C1 segment of cervical spinal cord (tissue), 14 donors: ENCODE measurements around the gene GMPPB.
A peak's percentile ranks its signal among the peaks of the same experiment; 100 is the strongest.
"Not testable (repeated sequence)": the region's sequence is repeated elsewhere in the genome, so short reads cannot be mapped to it uniquely, and the experiment has no call there.

Experiments
- DNase-seq, 14 donors: peaks; one replicate each; lab custom pipeline; 2025; lab: John Stamatoyannopoulos, UW

The GMPPB gene

GRCh38 chr3:49714728-49715550, 8.8 kb downstream of the GMPPB start:
- DNase-seq: no peak

DNA sequence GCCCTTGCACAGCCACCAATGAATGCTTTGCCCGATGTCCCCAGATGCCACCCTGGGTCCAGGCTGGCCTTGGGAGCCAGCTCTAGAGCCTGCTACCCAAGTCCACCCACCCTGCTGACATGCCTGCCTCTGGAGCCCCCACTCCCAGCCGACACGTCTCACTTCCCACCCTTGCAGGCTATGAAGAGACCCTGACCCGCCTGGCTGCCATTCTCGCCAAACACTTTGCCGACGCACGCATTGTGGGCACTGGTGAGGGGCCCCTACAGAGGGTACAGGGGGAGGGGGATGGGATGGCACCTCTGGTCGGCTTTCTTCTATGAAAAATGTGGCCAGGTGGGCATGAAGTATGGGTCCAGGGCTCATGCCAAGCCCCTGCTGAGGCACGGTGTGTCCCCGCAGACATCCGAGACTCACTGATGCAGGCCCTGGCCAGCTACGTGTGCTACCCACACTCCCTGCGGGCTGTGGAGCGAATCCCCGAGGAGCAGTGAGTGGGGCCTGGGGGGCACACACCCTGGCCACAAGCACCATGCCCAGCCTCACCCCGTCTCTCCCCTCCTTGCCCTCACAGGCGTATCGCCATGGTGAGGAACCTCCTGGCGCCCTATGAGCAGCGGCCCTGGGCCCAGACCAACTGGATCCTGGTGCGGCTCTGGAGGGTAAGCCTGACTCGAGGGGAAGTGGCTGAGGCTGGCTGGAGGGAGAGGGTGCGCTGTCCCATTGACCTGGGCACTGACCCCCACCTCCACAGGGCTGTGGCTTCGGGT, 10.2 kb downstream of the GMPPB start:
- no peak for DNase-seq

GRCh38 chr3:49712631-49713317, 11.0 kb downstream of the GMPPB start:
- DNase-seq: no peak

GRCh38 chr3:49712166-49712565, 11.6 kb downstream of the GMPPB start:
- DNase-seq: no peak

DNA sequence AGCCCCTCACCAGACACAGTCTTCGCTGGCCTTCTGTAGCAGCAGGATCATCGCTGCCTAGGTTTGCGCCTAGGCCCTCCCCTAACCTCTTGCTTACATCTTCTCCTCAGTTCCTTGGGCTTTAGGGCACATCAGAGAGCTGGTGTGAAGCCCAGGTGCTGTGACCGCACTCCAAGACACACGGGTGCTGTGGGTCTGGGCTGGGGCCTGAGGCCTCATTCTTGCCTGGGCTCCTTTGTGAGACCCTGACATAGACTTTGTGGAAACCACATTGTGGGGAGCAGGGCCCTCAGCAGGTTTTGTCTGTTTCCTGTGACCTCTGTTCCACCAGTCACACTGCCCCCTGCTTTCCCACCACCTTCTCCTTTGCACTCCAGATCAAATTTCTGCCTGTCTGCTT, 12.3 kb downstream of the GMPPB start:
- DNase-seq: no peak

- no peak for DNase-seq
These were observed 13.9 kb downstream of the GMPPB start for GRCh38 chr3:49709852-49710251.

DNA sequence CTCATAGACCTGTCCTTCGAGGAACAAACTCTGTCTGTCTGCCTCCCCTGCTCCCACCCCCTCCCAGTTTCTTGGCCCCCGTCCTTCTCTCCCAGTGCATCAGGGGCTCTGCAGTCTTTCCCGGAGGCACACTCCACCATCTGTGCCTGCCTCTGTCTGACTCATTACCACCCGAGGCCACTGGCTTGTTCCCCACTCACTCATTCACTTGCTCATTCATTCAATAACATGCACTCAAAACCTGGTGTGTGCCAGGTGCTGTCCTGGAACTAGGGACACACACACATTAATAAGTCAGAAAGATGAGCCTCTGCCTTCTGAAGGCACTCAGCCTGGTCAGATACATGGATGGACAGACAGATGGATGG, 16.7 kb downstream of the GMPPB start:
- DNase-seq: no peak

GRCh38 chr3:49706456-49707112, 17.2 kb downstream of the GMPPB start:
- no peak for DNase-seq

DNA sequence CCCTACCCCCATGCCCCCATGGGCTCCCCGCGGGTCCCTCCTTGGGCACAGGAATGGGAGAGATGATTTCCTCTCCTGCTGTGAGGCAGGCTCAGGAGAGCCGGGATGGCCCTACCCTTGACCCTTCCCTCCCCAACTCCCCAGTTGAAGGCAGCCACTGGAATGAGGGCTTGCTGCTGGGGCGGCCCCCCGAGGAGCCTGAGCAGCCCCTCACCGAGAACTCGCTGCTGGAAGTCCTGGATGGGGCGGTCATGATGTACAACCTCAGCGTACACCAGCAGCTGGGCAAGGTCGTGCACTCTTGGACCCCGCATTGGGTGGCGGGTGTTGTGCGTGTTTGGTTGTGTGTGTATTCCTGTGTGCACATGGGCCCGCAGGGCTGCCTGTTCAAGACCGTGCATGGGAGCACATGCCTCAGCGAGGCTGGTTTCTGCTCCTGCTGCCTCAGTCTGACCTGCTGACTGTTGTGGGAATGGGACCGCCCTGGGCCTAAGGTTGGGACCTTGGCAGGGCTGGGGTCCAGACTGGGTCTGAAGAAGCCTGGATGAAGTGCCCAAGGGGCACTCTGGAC, 18.3 kb downstream of the GMPPB start:
- no peak for DNase-seq

- no peak for DNase-seq
These were observed 19.1 kb downstream of the GMPPB start for GRCh38 chr3:49704629-49705028.

DNA sequence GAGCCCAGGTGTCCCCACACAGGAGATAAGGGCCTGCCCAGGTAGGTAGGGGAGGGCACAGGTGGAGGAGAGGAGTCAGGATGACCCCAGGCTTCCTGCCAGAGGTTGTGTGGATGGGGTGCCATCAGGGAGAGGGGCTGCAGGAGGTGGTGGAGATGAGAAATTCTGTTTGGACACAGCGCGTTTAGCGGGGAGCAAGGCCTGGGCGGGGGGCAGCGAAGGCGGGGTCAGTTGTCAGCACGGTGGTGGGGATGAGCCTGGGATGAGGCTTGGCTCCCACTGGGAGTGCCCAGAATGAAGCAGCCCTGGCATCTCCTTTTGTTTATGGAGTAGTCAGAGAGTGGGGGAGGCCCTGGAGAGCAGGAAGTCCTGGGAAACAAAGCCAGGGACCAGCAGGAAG, 19.8 kb downstream of the GMPPB start:
- DNase-seq: no peak

DNA sequence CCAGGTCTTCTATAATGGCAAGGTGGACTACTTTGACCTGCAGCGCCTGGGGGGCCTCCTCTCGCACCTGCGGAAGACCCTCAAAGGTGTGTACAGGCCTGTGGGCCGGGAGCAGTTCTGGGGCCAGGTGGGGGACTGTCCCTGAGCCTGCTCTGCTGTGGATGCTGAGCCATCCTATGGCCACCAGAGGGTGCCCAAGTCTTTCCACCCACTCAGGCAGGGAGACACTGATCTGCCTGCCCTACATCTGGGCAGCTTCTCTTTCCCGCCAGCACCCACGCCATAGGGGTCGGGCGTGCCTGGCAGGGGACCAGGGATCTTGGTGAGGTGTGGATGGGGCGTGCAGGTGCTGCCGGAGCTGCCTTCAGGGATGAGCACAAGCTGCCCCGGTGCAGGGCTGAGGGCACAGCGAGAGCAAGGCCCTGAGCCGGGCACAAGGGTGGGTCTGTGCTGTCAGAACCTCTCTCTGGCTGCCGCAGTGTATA, 20.3 kb downstream of the GMPPB start:
- DNase-seq: peak in 5 of 14 donors; percentile 5 to 36 (median 10)

GRCh38 chr3:49702672-49703071, 21.1 kb downstream of the GMPPB start:
- DNase-seq: no peak

GRCh38 chr3:49701388-49702077, 22.2 kb downstream of the GMPPB start:
- DNase-seq: no peak

DNA sequence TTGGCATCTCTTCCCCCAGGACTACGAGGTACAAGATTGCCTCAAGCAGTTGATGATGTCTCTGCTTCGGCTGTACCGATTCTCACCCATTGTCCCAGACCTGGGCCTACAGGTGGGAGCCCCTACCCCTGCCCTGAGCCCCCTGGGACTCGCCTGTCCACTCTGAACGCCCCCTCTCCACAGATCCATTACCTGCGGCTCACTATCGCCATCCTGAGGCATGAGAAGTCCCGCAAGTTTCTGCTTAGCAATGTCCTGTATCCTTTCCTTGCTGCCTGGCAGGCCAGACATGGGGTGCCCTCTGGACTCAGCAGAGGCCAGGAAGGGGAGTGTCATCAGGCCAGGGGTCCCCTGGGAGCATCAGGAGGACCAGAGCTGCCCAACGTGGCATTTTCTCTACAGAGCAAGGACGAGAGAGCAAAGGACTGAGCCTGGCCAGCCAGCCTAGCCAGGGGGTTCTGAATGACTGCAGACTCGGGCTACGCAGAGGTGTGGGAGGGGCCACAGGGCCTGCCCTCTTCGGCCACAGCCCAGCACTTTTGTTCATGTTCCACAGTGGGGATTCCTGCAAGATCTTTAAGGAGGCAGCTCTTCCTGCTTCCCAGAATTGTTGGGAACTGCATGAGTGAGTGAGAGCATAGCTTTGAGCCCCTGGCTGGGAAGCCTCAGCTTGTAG, 23.2 kb downstream of the GMPPB start:
- no peak for DNase-seq

- no peak for DNase-seq
These were observed 23.7 kb downstream of the GMPPB start for GRCh38 chr3:49700014-49700413.

- no peak for DNase-seq
These were observed 24.3 kb downstream of the GMPPB start for GRCh38 chr3:49699281-49699979.

GRCh38 chr3:49695350-49696015, 28.3 kb downstream of the GMPPB start:
- not testable (repeated sequence) for DNase-seq
